ENCODE measurements around the gene LAMC3.
A peak's percentile ranks its signal among the peaks of the same experiment; 100 is the strongest.
"Not testable (repeated sequence)": the region's sequence is repeated elsewhere in the genome, so short reads cannot be mapped to it uniquely, and the experiment has no call there.

Gene LAMC3

DNA sequence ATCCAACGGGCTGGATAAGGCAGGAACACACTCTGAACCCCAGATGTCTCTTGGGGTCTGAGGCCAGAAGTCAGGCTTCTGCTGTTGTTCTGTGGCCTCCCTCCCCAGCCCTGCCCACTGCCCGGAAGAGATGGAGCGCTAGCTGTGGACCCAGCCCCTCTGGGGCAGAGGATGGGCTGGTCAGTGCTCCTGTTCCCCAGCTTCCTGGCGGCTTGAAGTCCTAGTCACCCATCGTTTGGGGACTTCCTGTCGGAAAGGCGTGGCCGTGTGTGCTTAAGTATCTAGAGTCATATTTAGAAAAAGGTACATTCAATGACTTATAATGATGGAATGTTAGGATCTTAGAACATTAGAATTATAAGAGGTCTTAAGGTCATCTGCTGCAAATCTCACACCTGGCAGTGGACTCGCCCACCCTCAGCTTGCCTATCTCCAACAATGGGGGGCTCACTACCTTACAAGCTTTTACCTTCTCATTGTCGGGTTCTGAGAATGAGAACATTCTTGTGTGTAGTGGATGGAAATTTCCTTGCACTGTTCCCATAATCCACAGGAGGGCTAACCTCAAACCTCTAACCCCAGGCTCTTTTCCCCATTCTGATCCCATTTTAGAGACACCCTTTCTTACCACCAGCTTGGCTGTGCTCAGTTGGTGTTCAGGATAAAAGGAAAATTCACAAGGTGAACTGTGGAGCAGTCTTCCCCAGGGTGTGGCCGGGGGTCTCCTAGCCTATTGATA lies 74.0 kb downstream of the LAMC3 start:
- no peak for DNase-seq

DNA sequence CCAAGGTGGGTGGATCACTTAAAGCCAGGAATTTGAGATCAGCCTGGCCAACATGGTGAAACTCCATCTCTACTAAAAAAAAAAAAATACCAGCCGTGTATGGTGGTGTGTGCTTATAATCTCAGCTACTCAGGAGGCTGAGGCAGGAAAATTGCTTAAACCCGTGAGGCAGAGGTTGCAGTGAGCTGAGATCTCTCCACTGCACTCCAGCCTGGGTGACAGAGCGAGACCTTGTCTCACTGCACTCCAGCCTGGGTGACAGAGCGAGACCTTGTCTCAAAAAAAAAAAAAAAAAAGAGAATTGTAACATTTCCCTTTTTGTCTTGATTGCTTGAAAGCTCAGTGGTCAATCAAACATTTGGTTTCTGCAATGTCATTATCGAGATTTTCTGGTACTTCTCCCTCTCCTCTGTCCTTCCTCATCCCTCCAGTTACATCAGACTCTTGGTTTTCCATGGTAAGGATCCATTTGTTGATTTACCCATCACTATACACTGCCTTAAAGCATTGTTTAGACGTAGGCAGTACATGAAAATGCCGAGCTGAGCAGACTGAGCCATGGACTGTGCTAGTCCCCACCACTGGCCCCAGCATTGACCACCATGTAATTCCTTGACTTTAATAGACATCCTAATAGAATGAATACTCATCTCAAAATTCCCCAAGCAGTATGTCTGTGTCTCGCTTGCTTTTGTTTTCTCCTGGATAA lies 75.8 kb downstream of the LAMC3 start:
- no peak for DNase-seq

DNA sequence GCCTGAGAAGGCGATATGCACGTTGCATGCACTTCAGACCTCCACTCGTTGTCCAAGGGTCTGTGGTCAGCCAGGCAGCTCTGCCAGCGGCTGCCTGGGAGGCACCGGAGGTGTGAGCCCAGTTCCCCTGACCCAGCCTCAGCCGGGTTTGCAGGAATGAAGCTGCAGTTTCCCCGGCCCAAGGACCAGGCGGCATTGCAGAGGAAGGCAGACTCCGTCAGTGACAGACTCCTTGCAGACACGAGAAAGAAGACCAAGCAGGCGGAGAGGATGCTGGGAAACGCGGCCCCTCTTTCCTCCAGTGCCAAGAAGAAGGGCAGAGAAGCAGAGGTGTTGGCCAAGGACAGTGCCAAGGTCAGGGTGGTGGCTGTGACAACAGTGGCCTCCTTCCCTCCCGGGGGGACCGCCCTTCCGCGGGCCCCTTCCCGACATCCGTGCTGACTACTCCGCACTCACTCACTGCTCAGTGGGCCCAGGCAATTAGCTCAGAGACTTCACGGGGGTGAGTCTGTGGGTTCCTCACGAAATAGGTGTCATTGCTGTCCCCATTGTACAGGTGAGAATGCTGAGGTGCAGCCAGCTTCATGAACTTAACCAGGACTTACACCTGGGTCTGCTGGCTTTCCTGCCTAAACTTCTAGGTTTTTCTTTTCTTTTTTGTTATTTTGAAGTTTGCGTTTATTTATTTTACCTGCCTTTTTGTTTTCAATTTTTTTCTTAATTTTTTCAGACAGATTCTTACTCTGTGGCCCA lies 76.6 kb downstream of the LAMC3 start:
- DNase-seq: no peak

DNA sequence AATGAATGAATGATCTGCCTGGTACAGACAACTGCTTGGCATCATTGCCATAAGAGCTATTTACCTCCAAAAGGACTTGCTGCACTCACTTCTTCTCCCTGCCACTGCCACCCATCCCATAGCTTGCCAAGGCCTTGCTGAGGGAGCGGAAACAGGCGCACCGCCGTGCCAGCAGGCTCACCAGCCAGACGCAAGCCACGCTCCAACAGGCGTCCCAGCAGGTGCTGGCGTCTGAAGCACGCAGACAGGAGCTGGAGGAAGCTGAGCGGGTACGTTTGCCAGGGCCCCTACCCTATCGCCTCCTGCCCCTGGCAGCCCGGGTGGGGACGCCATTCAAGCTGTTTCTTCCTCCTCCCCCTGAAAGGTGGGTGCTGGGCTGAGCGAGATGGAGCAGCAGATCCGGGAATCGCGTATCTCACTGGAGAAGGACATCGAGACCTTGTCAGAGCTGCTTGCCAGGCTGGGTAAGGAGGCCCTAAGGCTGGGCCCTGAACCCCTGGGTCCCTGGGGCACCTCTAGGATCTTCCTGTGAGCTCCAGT lies 78.5 kb downstream of the LAMC3 start:
- DNase-seq: no peak

DNA sequence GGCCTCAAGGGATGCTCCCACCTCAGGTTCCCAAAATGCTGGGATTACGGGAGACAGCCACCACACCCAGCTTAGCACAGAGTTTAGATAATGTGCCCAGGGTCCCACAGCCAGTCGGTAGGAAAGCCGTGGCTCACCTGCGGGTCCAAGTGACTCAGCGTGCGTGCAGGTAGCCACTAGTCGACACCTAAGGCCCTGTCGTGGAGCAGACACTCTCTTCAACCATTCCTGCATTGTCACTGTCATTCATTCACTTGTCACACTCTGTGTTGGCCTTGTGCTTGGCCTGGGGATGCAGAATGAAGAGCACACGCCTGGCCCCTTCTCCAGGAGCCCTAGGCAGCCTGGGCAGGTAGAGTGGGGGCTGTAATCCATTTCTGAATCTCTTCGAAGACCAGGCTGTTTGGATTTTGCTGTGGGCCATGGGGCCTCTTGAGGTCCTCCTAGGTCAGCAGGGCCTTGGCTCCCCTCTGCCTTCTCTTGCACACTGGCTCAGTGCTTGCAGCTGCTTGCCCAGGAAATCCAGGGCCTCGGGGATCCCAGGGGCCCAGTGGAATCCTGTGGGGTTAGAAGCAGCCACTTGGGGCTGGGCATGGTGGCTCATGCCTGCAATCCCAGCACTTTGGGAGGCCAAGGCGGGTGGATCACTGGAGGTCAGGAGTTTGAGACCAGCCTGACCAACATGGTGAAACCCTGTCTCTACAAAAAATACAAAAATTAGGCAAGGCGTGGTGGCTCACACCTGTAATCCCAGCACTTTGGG lies 81.2 kb downstream of the LAMC3 start:
- DNase-seq: no peak

DNA sequence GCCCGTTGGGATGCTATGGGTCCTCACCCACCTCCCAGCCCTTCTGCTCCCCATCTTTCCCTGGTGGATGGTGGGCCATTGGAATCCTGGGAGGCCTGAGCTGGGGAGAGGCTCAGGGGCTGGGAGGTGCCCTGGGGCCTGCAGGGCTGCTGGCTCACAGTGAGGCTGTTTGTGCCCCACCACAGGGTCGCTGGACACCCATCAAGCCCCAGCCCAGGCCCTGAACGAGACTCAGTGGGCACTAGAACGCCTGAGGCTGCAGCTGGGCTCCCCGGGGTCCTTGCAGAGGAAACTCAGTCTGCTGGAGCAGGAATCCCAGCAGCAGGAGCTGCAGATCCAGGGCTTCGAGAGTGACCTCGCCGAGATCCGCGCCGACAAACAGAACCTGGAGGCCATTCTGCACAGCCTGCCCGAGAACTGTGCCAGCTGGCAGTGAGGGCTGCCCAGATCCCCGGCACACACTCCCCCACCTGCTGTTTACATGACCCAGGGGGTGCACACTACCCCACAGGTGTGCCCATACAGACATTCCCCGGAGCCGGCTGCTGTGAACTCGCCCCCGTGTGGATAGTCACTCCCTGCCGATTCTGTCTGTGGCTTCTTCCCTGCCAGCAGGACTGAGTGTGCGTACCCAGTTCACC lies 82.5 kb downstream of the LAMC3 start:
- DNase-seq: no peak

DNA sequence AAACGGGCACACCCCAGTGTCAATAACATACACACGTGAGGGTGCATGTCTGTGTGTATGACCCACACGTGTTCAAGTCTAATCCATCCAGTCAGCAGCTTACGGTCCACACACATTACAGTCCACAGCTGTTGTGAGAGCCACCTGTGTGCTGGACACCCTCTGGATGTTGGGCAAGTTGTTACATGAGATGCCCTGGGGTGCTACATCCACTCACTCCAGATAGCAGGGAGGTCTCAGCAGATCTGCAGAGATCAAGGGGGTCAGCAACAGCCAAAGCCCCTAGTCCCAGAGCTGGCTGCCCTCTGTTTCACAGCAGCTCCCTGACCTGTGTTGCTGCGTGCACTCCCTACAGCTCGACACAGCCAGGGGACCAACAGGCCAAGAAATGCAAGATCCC lies 83.1 kb downstream of the LAMC3 start:
- no peak for DNase-seq

DNA sequence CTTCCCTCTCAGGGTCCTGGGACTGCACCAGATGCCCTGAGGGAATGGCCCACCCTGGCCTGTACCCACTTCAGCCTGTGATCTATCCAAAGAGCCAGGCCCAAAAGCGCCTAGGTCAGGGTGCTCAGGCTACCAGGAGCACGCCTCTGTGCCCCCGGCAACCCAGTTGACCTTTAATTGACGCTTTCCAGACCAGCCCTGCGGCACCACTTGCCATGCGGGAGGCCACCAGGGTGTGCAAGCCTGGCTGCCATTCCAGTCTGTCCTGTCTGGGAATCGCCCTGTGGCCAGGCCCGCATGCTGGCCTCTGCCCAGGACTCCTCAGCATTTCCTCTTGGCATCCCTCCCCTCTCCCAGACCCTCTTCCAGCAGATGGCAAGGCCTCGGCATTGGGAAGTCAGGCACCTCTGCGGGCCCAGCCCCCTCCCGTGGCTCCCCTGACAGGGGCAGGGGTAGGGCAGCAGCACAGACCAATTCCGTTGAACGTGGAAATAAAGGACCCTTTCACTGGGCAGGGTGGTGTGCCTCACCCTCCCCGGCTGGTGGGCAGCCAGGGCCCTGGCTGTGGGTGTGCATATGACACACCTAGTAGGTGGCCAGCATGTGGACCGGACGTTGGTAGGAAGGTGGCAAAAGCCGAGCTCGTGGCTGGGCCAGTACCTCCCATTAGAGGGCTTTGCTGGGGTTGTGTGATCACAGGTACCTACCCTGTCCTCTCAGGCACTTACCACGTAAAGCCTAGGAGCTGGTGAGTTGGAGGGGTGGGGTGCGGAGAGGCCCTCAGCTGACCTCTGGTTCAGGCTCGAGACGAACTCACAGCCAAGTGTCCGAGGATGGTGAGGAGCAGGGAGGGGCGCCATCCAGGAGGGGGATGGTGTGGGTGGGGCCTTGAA lies 83.8 kb downstream of the LAMC3 start:
- DNase-seq: no peak

DNA sequence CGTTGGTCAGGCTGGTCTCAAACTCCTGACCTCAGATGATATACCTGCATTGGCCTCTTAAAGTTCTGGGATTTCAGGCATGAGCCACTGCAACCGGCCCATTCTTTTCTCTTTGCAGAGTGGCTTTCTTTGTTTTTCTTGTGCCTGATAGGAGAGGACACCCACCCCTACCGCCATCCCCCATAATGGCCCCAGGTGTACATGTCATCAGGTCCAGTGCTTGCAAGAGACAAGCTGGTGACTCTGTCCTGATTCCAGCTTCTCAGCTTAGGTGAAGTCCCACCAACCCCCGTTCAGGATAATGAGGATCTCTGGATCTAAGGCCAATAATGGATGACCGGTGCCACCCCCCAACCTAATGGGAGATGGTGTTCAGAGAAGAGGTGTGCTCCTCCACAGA lies 85.0 kb downstream of the LAMC3 start:
- no peak for DNase-seq

DNA sequence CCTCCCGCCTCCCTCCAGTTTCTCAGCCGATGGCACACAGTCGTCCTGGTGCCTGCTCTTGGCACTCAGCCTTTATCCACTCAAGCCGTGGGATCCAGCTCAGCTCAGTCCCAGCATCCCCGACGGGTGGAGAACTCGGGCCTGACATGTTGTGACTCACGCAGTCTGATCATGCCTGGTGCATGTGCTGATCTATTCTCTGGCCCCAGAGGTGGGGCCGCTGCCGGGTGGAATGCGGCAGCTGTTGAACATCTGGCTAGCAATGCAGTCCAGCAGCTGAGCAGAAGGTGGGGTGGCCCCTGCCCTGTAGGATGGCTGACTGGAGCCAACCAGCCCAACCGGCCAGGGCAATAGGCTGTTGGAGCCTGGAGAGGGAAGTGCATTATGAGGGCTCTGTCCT lies 85.6 kb downstream of the LAMC3 start:
- DNase-seq: no peak

DNA sequence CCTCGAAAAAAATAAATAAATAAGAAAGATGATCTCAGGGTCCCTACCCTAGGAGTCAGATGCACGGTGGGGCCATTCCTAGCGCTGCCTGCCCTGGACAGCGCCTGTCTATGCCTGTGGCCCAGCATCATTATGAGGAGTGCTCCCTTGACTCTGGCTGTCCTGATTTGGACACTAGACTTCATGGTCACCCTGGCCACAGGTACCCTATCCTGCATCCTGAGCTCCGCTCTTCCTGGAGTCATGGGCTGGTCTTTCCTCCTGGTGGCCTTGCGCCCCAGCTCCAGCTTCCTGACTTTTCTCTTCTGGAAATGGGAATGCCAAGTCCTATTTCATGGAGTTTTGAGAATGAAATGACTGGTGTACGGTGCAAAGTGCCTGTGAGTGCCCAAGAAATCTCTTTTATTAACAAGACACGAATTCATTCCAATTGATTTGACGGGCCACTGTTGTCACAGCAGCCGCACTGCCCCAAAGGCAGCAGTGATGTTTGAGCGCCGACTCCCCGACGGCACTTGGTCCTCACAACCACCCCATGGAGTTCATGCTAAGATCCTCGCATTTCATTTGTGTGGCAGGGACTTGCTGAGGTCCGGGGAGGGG lies 86.8 kb downstream of the LAMC3 start:
- no peak for DNase-seq

DNA sequence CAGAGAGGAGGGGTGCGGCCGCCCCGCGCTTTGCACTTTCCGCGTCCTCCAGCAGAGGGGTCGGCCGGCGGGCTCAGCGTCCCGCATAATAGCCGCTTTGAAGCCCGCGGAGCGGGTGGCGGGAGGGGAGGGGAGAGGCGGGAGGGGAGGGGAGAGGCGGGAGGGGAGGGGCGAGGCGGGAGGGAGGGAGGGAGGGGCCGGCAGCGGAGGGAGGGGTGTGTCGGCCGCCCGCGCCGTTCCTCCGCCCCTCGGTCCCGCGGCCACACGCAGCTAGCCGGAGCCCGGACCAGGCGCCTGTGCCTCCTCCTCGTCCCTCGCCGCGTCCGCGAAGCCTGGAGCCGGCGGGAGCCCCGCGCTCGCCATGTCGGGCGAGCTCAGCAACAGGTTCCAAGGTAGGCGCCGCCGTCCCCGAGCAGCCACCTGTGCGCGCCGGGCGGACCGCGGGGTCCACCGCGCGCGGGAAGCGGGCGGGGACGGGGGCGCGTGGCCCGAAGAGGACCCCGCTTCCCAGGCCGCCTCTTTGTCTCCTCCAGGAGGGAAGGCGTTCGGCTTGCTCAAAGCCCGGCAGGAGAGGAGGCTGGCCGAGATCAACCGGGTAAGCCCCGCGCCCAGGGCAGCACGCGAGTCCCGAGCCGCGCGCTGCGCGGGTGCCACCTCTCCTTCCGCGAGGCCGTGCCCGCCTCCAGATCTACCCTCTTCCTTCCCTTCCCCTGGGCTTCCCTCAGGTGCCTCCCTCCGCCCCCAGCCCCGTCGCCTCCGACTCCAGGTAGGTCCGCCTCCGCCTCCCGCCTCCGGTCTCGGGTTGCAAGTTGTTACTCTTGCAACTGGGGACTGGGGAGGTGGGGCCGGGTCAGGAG lies 87.5 kb downstream of the LAMC3 start, which contains the start of gene AIF1L:
Gene AIF1L (plus strand): TSS at position 263 of the 857 bp plus-strand sequence. CDS start 99 bp downstream, at position 362.
- DNase-seq: no peak

DNA sequence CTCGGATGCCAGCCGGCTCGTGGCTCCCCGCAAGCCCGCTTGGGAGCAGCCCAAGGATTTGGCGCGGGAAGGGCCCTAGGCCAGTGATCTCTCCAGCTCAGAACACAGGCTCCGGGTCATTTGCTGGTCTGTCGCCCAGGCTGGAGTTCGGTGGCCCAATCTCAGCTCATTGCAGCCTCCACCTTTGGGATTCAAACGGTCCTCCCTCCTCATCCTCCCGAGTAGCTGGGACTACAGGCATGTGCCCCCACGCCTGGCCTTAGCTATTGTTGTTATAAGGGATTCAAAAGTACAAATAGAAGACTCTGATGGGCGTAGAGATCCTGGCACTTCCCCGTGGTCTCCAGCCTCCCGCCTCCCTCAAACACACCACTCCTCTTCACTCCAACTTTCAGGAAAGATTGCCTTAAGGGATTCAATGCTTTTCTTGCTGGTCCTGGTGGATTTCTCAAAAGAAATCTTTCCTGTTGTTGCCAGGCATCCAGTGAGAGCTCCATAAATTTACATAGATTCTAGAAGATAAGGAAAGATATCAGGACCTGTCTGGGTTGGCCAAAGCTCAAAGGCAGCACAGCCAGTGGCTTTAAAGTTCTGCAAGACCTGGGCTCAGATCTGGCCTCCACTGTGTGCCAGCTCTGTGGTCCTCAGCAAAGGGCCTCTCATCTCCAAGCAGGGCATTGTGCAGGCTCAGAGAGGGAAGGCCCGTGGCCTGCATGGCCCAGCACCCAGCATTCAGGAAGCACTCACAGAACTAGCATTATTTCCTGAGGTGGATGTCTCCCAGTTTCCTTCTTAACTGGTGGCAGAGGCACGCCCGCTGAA lies 88.4 kb downstream of the LAMC3 start:
- peak; percentile 9 for DNase-seq

DNA sequence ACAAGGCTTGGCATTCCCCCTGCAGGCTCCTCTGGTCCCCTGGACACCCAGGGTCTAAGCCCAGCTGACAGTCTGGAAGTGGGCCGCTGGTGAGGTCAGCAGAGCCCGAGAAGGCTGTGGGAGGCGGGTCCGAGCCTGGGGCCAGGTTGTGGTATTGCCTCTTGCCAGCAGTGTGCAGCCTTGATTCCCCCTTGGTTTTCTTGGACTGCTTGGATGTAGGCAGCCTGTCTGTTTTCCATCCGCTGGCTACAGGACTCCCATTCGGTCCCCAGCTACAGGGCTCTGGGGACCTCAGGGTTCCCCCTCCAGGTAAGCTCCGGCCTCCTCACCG lies 88.9 kb downstream of the LAMC3 start:
- DNase-seq: no peak

DNA sequence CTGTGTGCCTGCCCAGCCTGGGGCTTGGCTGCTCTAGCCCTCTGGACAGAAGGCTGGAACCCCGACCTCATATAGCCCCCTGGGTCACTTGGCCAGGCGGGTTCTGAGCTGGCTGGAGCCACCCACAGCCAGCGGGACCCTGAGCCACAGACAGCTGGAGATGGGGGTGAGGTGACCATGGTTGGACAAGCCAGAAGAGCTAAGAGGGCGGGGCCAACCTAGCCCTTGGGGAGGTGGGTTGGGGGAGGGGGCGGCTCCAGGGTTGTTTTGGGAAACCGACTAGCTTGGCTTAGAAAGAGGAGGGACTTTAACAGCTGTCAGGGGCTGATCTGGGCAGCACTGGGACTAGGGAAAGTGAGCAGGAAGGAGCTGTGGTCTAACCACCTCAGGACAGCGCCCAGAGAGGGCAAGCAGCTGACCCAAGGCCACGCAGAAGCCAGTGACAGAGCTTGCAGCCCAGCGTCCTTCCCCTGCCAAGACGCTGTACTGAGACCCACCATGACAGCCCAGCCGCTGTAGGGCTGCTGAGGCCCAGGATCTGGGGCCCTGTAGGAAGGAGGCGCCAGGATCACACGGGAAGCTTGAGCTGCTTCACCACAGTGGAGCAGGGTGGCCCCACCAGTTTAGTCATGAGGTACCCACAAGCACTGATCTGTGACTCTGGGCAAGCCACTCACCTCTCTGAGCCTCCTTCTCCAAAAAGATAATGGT lies 89.6 kb downstream of the LAMC3 start:
- peak; percentile 60 for DNase-seq

DNA sequence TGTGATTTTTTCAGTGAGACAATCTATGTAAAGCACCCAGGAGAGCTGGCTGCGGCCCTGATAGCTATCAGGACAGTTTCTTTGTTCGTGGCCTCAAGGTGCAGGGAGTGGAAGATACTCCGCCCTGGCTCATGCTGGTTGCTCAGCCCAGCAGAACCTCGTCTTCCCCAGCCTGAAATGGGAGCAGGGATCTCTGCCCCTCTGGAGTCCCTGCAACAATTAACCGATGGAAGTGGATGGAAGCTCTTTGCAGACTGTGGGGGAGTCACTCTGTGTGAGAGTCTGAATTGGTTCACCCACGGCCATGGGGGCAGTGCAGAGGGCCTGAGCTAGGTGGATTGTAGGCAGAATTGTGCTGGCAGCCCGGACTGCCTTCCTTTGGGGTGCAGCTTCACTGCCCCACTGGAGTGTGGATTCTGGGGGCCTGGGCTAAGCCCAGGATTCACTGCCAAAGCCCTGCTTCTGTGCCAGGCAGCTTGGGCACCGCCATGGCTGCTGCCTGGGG lies 90.2 kb downstream of the LAMC3 start:
- DNase-seq: no peak

DNA sequence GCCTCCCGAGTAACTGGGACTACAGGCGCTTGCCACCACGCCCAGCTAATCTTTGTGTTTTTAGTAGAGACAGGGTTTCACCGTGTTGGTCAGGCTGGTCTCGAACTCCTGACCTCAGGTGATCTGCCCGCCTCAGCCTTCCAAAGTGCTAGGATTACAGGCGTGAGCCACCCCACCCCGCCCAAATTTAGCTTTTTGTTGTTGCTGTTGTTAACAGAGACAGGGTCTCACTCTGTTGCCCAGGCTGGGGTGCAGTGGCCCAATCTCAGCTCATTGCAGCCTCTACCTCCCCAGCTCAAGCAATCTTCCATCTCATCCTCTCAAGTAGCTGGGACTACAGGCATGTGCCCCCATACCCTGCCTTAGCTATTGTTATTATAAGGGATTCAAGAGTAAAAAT lies 90.9 kb downstream of the LAMC3 start:
- not testable (repeated sequence) for DNase-seq

DNA sequence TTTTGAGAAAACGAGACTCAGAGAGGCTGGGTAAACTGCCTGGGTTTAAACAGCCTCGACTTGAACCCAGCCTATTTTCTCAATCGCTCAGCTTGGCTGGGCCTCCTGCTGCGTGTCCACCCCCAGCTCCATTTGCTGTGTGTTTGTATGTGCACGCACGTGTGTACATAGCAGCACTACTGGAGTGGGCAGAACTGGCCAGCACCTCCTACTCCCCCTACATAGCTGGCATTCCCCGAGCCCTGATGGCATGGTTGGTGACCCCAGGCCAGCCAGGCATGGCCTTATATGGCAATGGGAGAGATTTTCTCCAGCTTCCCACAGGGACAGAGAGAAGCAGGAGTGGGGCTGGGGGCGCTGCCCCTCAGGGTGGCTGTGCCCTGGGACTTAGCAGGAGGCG lies 91.5 kb downstream of the LAMC3 start:
- peak; percentile 94 for DNase-seq
